Measurements from ENCODE around the gene LAYN.

The LAYN gene

GRCh38 chr11:111598559-111598958 lies 58.0 kb downstream of the LAYN start:
- no peak for FAIRE-seq

- FAIRE-seq = no peak
Measured at GRCh38 chr11:111601636-111601978, 61.1 kb downstream of the LAYN start.

- FAIRE-seq = no peak
Measured at GRCh38 chr11:111601979-111602864, 61.7 kb downstream of the LAYN start, which contains the start of gene SIK2. Gene SIK2 (plus strand): TSS chr11:111602449. CDS start chr11:111602564, 115 bp downstream.

- FAIRE-seq = no peak
Measured at GRCh38 chr11:111602865-111603610, 62.5 kb downstream of the LAYN start.

- no peak for FAIRE-seq
Measured at GRCh38 chr11:111603611-111604130, 63.2 kb downstream of the LAYN start.

GRCh38 chr11:111604392-111605009 lies 64.0 kb downstream of the LAYN start:
- FAIRE-seq = peak; percentile 95

GRCh38 chr11:111605681-111606080 lies 65.2 kb downstream of the LAYN start:
- no peak for FAIRE-seq

GRCh38 chr11:111606986-111607385 lies 66.5 kb downstream of the LAYN start:
- no peak for FAIRE-seq

GRCh38 chr11:111607751-111608150 lies 67.2 kb downstream of the LAYN start:
- no peak for FAIRE-seq
